ENCODE results near the gene PPP4C.

DNA sequence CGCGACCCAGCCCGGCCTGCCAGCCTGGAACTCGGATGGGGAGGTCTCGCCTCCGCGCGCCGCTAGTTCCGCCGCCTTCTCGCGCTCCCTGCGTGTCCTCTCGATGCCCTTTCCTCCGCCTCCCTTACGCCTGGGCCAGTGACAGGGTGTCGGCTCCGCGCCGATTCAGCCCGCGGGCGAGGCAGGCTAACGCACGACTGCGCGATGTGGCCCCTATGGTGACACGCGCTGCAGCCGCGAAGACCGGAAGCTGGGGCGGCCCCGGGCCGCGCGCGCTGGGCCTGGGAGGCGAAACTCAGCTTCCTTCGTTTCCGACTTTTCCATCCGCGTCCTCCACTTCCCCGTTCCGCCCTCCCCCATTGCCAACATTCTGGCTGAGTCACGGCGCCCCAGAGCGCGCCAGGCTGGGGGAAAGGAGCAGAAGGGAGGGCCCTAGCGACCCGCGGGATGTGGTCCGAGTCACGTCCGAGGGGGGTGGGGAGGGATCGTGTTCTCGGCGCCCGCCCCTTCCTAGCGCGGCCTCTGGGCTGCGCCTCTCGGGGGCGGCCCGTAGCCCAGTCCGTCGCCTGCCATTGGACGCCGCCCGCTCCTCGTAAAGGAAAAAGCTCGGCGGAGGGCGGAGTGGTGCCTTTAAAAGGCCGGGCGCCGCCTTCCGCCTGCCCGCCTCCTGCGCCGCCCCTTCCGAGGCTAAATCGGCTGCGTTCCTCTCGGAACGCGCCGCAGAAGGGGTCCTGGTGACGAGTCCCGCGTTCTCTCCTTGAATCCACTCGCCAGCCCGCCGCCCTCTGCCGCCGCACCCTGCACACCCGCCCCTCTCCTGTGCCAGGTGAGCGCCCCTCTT, 10.5 kb upstream of the PPP4C start, which contains the start of gene ALDOA:
- TF ChIP-seq, protein P1, sequence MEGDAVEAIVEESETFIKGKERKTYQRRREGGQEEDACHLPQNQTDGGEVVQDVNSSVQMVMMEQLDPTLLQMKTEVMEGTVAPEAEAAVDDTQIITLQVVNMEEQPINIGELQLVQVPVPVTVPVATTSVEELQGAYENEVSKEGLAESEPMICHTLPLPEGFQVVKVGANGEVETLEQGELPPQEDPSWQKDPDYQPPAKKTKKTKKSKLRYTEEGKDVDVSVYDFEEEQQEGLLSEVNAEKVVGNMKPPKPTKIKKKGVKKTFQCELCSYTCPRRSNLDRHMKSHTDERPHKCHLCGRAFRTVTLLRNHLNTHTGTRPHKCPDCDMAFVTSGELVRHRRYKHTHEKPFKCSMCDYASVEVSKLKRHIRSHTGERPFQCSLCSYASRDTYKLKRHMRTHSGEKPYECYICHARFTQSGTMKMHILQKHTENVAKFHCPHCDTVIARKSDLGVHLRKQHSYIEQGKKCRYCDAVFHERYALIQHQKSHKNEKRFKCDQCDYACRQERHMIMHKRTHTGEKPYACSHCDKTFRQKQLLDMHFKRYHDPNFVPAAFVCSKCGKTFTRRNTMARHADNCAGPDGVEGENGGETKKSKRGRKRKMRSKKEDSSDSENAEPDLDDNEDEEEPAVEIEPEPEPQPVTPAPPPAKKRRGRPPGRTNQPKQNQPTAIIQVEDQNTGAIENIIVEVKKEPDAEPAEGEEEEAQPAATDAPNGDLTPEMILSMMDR (conservative IDR thresholded peaks at IDR 0.05), result no peak
- no peak for TF ChIP-seq EZH2 (IDR thresholded peaks at IDR 0.05; ENCODE audit: low read depth)

Data from PC-9 (cell line).